Adrenal gland (tissue), 12 donors: Measurements from ENCODE around the gene GGA2. TPM values are rescaled to one million over a fixed set of nuclear protein-coding genes. Genes with fewer than 3 reads are reported as not detected.
A peak's percentile ranks its signal among the peaks of the same experiment; 100 is the strongest.

Source experiments
- DNase-seq, 7 donors: peaks; one replicate each; pipeline ENCODE4 v3.0.0-alpha.2; 2019 to 2020
- H3K27ac ChIP-seq, 5 donors: fragments of 200-600 bp; sonication (generic) in 4 of 5; 1 replicate in 3 of 5; 2 replicates in 2 of 5; pipeline versions ENCODE4 v1.5.1 to v1.8.0; 2016 to 2020; ENCODE audit warnings: mild to moderate bottlenecking in 1 of 5
- H3K27me3 ChIP-seq: fragments of 200-600 bp; 2 replicates; pipeline ENCODE4 v1.8.0; 2021
- H3K36me3 ChIP-seq, 2 donors: fragments of 200-600 bp; replicated peaks in 1 of 2; 1 replicate in 1 of 2; 2 replicates in 1 of 2; pipeline versions ENCODE4 v1.5.1 to v1.8.0; 2018 to 2022
- H3K4me1 ChIP-seq, 2 donors: fragments of 200-600 bp; replicated peaks in 1 of 2; 1 replicate in 1 of 2; 2 replicates in 1 of 2; pipeline versions ENCODE4 v1.5.1 to v1.8.0; 2018 to 2021
- H3K4me3 ChIP-seq, 4 donors: fragments of 200-600 bp; sonication (generic) in 3 of 4; one replicate each; pipeline ENCODE4 v1.5.1; 2016 to 2018
- H3K9me3 ChIP-seq, 3 donors: fragments of 200-600 bp; sonication (generic) in 1 of 3; replicated peaks in 1 of 3; 1 replicate in 2 of 3; 2 replicates in 1 of 3; pipeline versions ENCODE4 v1.5.1 to v1.8.0; 2016 to 2021
- CTCF ChIP-seq, 6 experiments: fragments of 450-650 bp in 4 of 6; fragments of 200-600 bp in 2 of 6; sonication (generic) in 1 of 6; IDR thresholded peaks; 1 replicate in 5 of 6; 2 replicates in 1 of 6; pipeline versions ENCODE4 v1.5.1 to v1.8.0; 2016 to 2021; ENCODE audit warnings: antibody characterized with exemption in 6 of 6, mild to moderate bottlenecking in 2 of 6, moderate library complexity in 1 of 6
- POLR2A ChIP-seq, 2 donors: fragments of 450-650 bp; IDR thresholded peaks; one replicate each; pipeline ENCODE4 v1.6.1; 2017; ENCODE audit warnings: antibody characterized with exemption in 2 of 2, mild to moderate bottlenecking in 2 of 2, moderate library complexity in 1 of 2
- WGBS, 4 donors: extraction: QIAGEN DNeasy Blood & Tissue Kit in 2 of 4; methylation state at CpG; one replicate each; pipeline versions ENCODE4 v1.1.5 to v1.1.7; 2013 to 2017; 5-methylcytosine and 5-hydroxymethylcytosine counted together
- intact Hi-C, 2 donors: fragments of 100-400 bp; cut with DNase I; formaldehyde crosslinking; loops; one replicate each; pipeline versions ENCODE4 v1.14.1 to v1.15.0; 2022 to 2023
- polyA plus RNA-seq, 3 donors: library from polyadenylated mRNA; stranded (reverse); fragments of 200-250 nt in 2 of 3; fragments of 350-450 nt in 1 of 3; fragmentation: Illumina TruSeq in 1 of 3; extraction: RNeasy Lipid Tissue Mini Kit (QIAGEN cat#74804) in 1 of 3; gene quantifications; one replicate each; pipeline ENCODE4 v1.2.3, GENCODE V29; 2013 to 2014
- small RNA-seq, 2 donors: library from RNA; depleted of rRNA; stranded (forward); fragments of <200 nt; gene quantifications; one replicate each; pipeline ENCODE3, GENCODE V24; 2016
- total RNA-seq, 9 donors: library from RNA; depleted of rRNA in 4 of 9; stranded (reverse); fragments of >200 nt in 4 of 9; fragments of 120-200 nt in 1 of 9; fragmentation: NEBNext Ultra II Directional in 1 of 9; extraction: Animal tissue kit (Norgen Biotek cat#: 25700) in 1 of 9; gene quantifications; one replicate each; pipeline versions ENCODE4 v1.1.0 to v1.2.4, GENCODE V29; 2013 to 2023
- donor health status: healthy with polysubstance abuse.
- donor health status: Bipolar disorder and iron deficiency.
- donor health status: DM: yes; HTN: yes; CAD: no.
- donor health status: DM: no; HTN: no; CAD: no.
- donor health status: DM: no; HTN: no; CAD: no.
- donor health status: DM: yes; HTN: yes; CAD: no.

Gene GGA2
- total and polyA plus RNA-seq, 12 donors: 37.7 to 143 (median 116) TPM

DNA sequence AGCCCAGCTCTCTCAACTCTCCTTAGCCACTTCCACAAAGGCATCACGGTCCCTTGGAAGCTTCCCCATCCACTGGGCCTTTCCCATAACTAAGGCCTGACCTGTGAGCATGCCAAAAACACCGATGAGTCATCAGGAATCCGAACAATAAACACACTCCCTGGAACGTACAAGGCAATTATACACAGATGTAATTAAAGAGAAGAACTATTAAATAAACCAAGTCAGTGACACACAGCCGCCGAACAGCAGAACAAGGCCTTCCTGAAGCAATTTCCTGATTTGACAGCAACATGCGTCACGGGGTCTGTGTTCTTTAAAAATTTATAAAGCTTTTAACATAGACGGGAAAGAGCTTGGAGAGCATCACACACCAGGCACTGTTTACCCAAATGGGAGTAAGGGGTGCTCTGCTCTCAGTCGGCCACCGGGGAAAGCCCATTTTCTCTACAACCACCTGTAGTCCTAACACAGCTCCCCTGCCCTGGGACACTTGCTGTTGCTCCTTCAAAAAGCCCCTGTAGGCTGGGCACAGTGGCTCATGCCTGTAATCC is 86.7 kb downstream of the GGA2 start:
- 42 to 51% (median 48%) methylated on average over 11 of the region's 11 CpGs for whole genome bisulfite sequencing, 4 donors
- DNase-seq: peak; percentile 43 to 87 (median 75)
- Histone ChIP-seq H3K27me3 (no peaks in the 10 kb centered on the region), H3K27ac (peak overlapping the region in 2 of 5 donors; percentile 76 to 77), H3K9me3 (no peaks in the 10 kb centered on the region), H3K4me1 (peaks cover 0 to 10% of the 10 kb centered on the region in 2 donors), H3K4me3 (no peak overlapping the region), H3K36me3 (peaks cover 0 to 5% of the 10 kb centered on the region in 2 donors)
- no peak for TF ChIP-seq CTCF (IDR thresholded peaks at IDR 0.05)
- TF ChIP-seq POLR2A (IDR thresholded peaks at IDR 0.05): no peak
- intact Hi-C loops: loop anchor here in 1 of 2 donors (10.0 kb wide), 1 partner anchor 529 kb away; no protein-coding TSS in a partner anchor

- no peaks in the 10 kb centered on the region for H3K27me3 ChIP-seq
- no peak overlapping the region for H3K4me3 ChIP-seq
- intact Hi-C loops: loop anchor here in 1 of 2 donors (10.0 kb wide), 1 partner anchor 525 kb away; no protein-coding TSS in a partner anchor
- H3K27ac ChIP-seq: no peak overlapping the region
- H3K9me3 ChIP-seq: no peaks in the 10 kb centered on the region
- peaks cover 0 to 38% of the 10 kb centered on the region in 2 donors for H3K36me3 ChIP-seq
- peaks cover 0 to 10% of the 10 kb centered on the region in 2 donors for H3K4me1 ChIP-seq
- TF ChIP-seq POLR2A (IDR thresholded peaks at IDR 0.05) (no peak), CTCF (IDR thresholded peaks at IDR 0.05) (no peak)
- 92 to 99% (median 94%) methylated on average over 5 of the region's 5 CpGs for WGBS, 4 donors
- no peak for DNase-seq
Observed at GRCh38 chr16:23420011-23420410, 90.3 kb downstream of the GGA2 start.

GRCh38 chr16:23416816-23417215 is 93.5 kb downstream of the GGA2 start:
- Histone ChIP-seq H3K27me3 (no peaks in the 10 kb centered on the region), H3K9me3 (no peaks in the 10 kb centered on the region), H3K36me3 (peaks cover 0 to 63% of the 10 kb centered on the region in 2 donors), H3K27ac (no peak overlapping the region), H3K4me3 (no peak overlapping the region), H3K4me1 (no peaks in the 10 kb centered on the region)
- TF ChIP-seq POLR2A (IDR thresholded peaks at IDR 0.05): no peak
- TF ChIP-seq CTCF (IDR thresholded peaks at IDR 0.05): no peak
- 90 to 93% (median 91%) methylated on average over 2 to 7 of the region's 7 CpGs for WGBS, 4 donors
- no peak for DNase-seq
- intact Hi-C loops: no loop called here

- H3K4me1 ChIP-seq: no peaks in the 10 kb centered on the region
- intact Hi-C loops: no loop called here
- WGBS, 4 donors: 93 to 95% (median 94%) methylated on average over 5 to 6 of the region's 6 CpGs
- H3K4me3 ChIP-seq: no peak overlapping the region
- H3K27me3 ChIP-seq: no peaks in the 10 kb centered on the region
- no peaks in the 10 kb centered on the region for H3K9me3 ChIP-seq
- no peak overlapping the region for H3K27ac ChIP-seq
- no peak for DNase-seq
- TF ChIP-seq POLR2A (IDR thresholded peaks at IDR 0.05): no peak
- TF ChIP-seq CTCF (IDR thresholded peaks at IDR 0.05): no peak
- peaks cover 0 to 70% of the 10 kb centered on the region in 2 donors for H3K36me3 ChIP-seq
Observed at GRCh38 chr16:23414731-23415130, 95.6 kb downstream of the GGA2 start.

Small RNA genes within 50 kb of the gene (small RNA-seq; reads per million reads assigned to genes)
- gene RF00072: 0 reads per million in 2 donors

Other genes starting within 250 kb of the GGA2 start
- gene SCNN1B, start 208.2 kb downstream of the GGA2 start, total RNA-seq: 1 to 10 TPM in 3 of 9 donors, under 1 TPM in 2, not detected in 4; 0.28 to 1.8 (median 1.0) TPM
- 1 to 10 TPM in 2 of 3 donors, under 1 TPM in 1; 0.33 to 2.2 (median 1.4) TPM for gene SCNN1B, start 208.2 kb downstream of the GGA2 start, polyA plus RNA-seq
- 10 to 100 TPM; 10.7 to 25.7 (median 20.9) TPM for gene COG7, start 57.3 kb downstream of the GGA2 start, total RNA-seq
- 10 to 100 TPM; 19.2 to 50.1 (median 37.3) TPM for gene COG7, start 57.3 kb downstream of the GGA2 start, polyA plus RNA-seq
- gene EARS2, start 46.9 kb upstream of the GGA2 start, total RNA-seq: 10 to 100 TPM; 20.0 to 85.7 (median 29.5) TPM
- 10 to 100 TPM; 30.0 to 44.6 (median 38.4) TPM for gene EARS2, start 46.9 kb upstream of the GGA2 start, polyA plus RNA-seq
- gene UBFD1, start 47.2 kb upstream of the GGA2 start, total RNA-seq: 100 to 1,000 TPM in 3 of 9 donors, 10 to 100 TPM in 6; 58.5 to 151 (median 94.5) TPM
- gene UBFD1, start 47.2 kb upstream of the GGA2 start, polyA plus RNA-seq: 10 to 100 TPM in 2 of 3 donors, 1 to 10 TPM in 1; 9.5 to 65.8 (median 10.9) TPM
- 100 to 1,000 TPM; 103 to 306 (median 137) TPM for gene NDUFAB1, start 85.8 kb upstream of the GGA2 start, total RNA-seq
- 100 to 1,000 TPM in 1 of 3 donors, 10 to 100 TPM in 2; 67.6 to 170 (median 81.6) TPM for gene NDUFAB1, start 85.8 kb upstream of the GGA2 start, polyA plus RNA-seq
- 10 to 100 TPM in 4 of 9 donors, 1 to 10 TPM in 5; 2.8 to 12.9 (median 9.8) TPM for gene PALB2, start 130.8 kb upstream of the GGA2 start, total RNA-seq
- 10 to 100 TPM in 2 of 3 donors, 1 to 10 TPM in 1; 9.6 to 16.4 (median 11.8) TPM for gene PALB2, start 130.8 kb upstream of the GGA2 start, polyA plus RNA-seq
- 10 to 100 TPM; 22.7 to 67.8 (median 43.1) TPM for gene DCTN5, start 131.0 kb upstream of the GGA2 start, total RNA-seq
- 10 to 100 TPM in 1 of 3 donors, 1 to 10 TPM in 2; 7.9 to 64.4 (median 9.8) TPM for gene DCTN5, start 131.0 kb upstream of the GGA2 start, polyA plus RNA-seq
- gene PLK1, start 168.4 kb upstream of the GGA2 start, total RNA-seq: 1 to 10 TPM in 7 of 9 donors, under 1 TPM in 2; 0.18 to 4.8 (median 3.0) TPM
- 1 to 10 TPM; 1.2 to 2.8 (median 2.6) TPM for gene PLK1, start 168.4 kb upstream of the GGA2 start, polyA plus RNA-seq
- 1 to 10 TPM in 4 of 9 donors, under 1 TPM in 4, not detected in 1; 0.20 to 2.7 (median 1.2) TPM for gene ERN2, start 202.7 kb upstream of the GGA2 start, total RNA-seq
- gene ERN2, start 202.7 kb upstream of the GGA2 start, polyA plus RNA-seq: 1 to 10 TPM in 2 of 3 donors, under 1 TPM in 1; 0.60 to 1.5 (median 1.3) TPM
- gene CHP2, start 244.5 kb upstream of the GGA2 start, total RNA-seq: 1 to 10 TPM in 1 of 9 donors, under 1 TPM in 1, not detected in 7; 0.07 to 1.4 TPM
- under 1 TPM in 2 of 3 donors, not detected in 1; 0.07 to 0.16 TPM for gene CHP2, start 244.5 kb upstream of the GGA2 start, polyA plus RNA-seq